ENCODE data around the gene NCEH1.
"Not testable (repeated sequence)": the region's sequence is repeated elsewhere in the genome, so short reads cannot be mapped to it uniquely, and the experiment has no call there.

Gene NCEH1

GRCh38 chr3:172735014-172735413 is 24.1 kb upstream of the NCEH1 start:
- no peak overlapping the region for H3K27ac ChIP-seq
- no peaks in the 10 kb centered on the region for H3K27me3 ChIP-seq (replicated peaks)
- no peak overlapping the region for H3K4me3 ChIP-seq (ENCODE audit: low read depth, low read length)
- no peak for DNase-seq
- TF ChIP-seq CTCF (IDR thresholded peaks at IDR 0.05; ENCODE audit: low read depth, low read length, missing control alignments) = no peak
- no peaks in the 10 kb centered on the region for H3K36me3 ChIP-seq (replicated peaks)
- in situ Hi-C loops (cut with HindIII; ENCODE audit: low pct_ligation_motif_present, low sequenced_read_pairs) = no loop called here

GRCh38 chr3:172726380-172726779 is 15.5 kb upstream of the NCEH1 start:
- in situ Hi-C loops (cut with HindIII; ENCODE audit: low pct_ligation_motif_present, low sequenced_read_pairs) = no loop called here
- TF ChIP-seq CTCF (IDR thresholded peaks at IDR 0.05; ENCODE audit: low read depth, low read length, missing control alignments) = no peak
- Histone ChIP-seq H3K36me3 (replicated peaks) (no peaks in the 10 kb centered on the region), H3K27me3 (replicated peaks) (no peaks in the 10 kb centered on the region), H3K27ac (no peak overlapping the region), H3K4me3 (ENCODE audit: low read depth, low read length) (no peak overlapping the region)
- no peak for DNase-seq

- H3K27me3 ChIP-seq (replicated peaks); in situ Hi-C loops (cut with HindIII; ENCODE audit: low pct_ligation_motif_present, low sequenced_read_pairs); H3K36me3 ChIP-seq (replicated peaks); H3K4me3 ChIP-seq (ENCODE audit: low read depth, low read length); H3K27ac ChIP-seq; DNase-seq: not testable (repeated sequence)
These were observed 11.7 kb upstream of the NCEH1 start for GRCh38 chr3:172722536-172723040.

GRCh38 chr3:172717493-172718088 is 6.7 kb upstream of the NCEH1 start:
- in situ Hi-C loops (cut with HindIII; ENCODE audit: low pct_ligation_motif_present, low sequenced_read_pairs) = no loop called here
- H3K4me3 ChIP-seq (ENCODE audit: low read depth, low read length) = no peak overlapping the region
- peak; percentile 40 for TF ChIP-seq CTCF (IDR thresholded peaks at IDR 0.05; ENCODE audit: low read depth, low read length, missing control alignments)
- no peak overlapping the region for H3K27ac ChIP-seq
- H3K27me3 ChIP-seq (replicated peaks) = no peaks in the 10 kb centered on the region
- H3K36me3 ChIP-seq (replicated peaks) = no peaks in the 10 kb centered on the region
- no peak for DNase-seq

GRCh38 chr3:172716476-172716875 is 5.6 kb upstream of the NCEH1 start:
- H3K27ac ChIP-seq = no peak overlapping the region
- DNase-seq = no peak
- no peak overlapping the region for H3K4me3 ChIP-seq (ENCODE audit: low read depth, low read length)
- no peaks in the 10 kb centered on the region for H3K27me3 ChIP-seq (replicated peaks)
- in situ Hi-C loops (cut with HindIII; ENCODE audit: low pct_ligation_motif_present, low sequenced_read_pairs) = no loop called here
- H3K36me3 ChIP-seq (replicated peaks) = no peaks in the 10 kb centered on the region
- no peak for TF ChIP-seq CTCF (IDR thresholded peaks at IDR 0.05; ENCODE audit: low read depth, low read length, missing control alignments)

- in situ Hi-C loops (cut with HindIII; ENCODE audit: low pct_ligation_motif_present, low sequenced_read_pairs) = no loop called here
These were observed 2.4 kb upstream of the NCEH1 start for GRCh38 chr3:172713316-172713715.

More at GRCh38 chr3:172713316-172713715, 2.4 kb upstream of the NCEH1 start:
- Histone ChIP-seq H3K36me3 (replicated peaks) (no peaks in the 10 kb centered on the region), H3K27me3 (replicated peaks) (no peaks in the 10 kb centered on the region), H3K27ac (no peak overlapping the region), H3K4me3 (ENCODE audit: low read depth, low read length) (no peak overlapping the region)
- DNase-seq = no peak
- no peak for TF ChIP-seq CTCF (IDR thresholded peaks at IDR 0.05; ENCODE audit: low read depth, low read length, missing control alignments)

Measured in brain microvascular endothelial cell (primary cell).